Cerebellar nuclear complex (tissue), 1 donor: Measurements from ENCODE around the gene KIAA0040.

ENCODE experiments used
- DNase-seq, 2 experiments: peaks; one replicate each; lab custom pipeline; 2025; lab: John Stamatoyannopoulos, UW

KIAA0040 gene

GRCh38 chr1:175192630-175193526 is at the start of gene KIAA0040:
Gene KIAA0040 (minus strand): TSS chr1:175192776. CDS start chr1:175161013, 31,763 bp downstream.
- DNase-seq: no peak

GRCh38 chr1:175237389-175237788 is 44.8 kb upstream of the KIAA0040 start:
- no peak for DNase-seq

GRCh38 chr1:175234639-175235038 is 42.1 kb upstream of the KIAA0040 start:
- DNase-seq: no peak

GRCh38 chr1:175232335-175232734 is 39.8 kb upstream of the KIAA0040 start:
- DNase-seq: no peak

GRCh38 chr1:175225805-175226129 is 33.2 kb upstream of the KIAA0040 start:
- no peak for DNase-seq

GRCh38 chr1:175222296-175222938 is 29.8 kb upstream of the KIAA0040 start:
- no peak for DNase-seq

GRCh38 chr1:175221557-175222175 is 29.1 kb upstream of the KIAA0040 start:
- DNase-seq: no peak

- DNase-seq: no peak
These were observed 28.4 kb upstream of the KIAA0040 start for GRCh38 chr1:175220853-175221556.

GRCh38 chr1:175219774-175220173 is 27.2 kb upstream of the KIAA0040 start:
- DNase-seq: no peak

- no peak for DNase-seq
These were observed 26.3 kb upstream of the KIAA0040 start for GRCh38 chr1:175218786-175219434.

- no peak for DNase-seq
These were observed 25.4 kb upstream of the KIAA0040 start for GRCh38 chr1:175217721-175218531.

- DNase-seq: no peak
These were observed 23.9 kb upstream of the KIAA0040 start for GRCh38 chr1:175216444-175216843.

GRCh38 chr1:175211656-175212055 is 19.1 kb upstream of the KIAA0040 start:
- DNase-seq: no peak

- no peak for DNase-seq
These were observed 18.2 kb upstream of the KIAA0040 start for GRCh38 chr1:175210744-175211143.

- DNase-seq: no peak
These were observed 16.9 kb upstream of the KIAA0040 start for GRCh38 chr1:175209493-175209921.

GRCh38 chr1:175208773-175209492 is 16.4 kb upstream of the KIAA0040 start:
- no peak for DNase-seq

GRCh38 chr1:175207971-175208370 is 15.4 kb upstream of the KIAA0040 start:
- DNase-seq: no peak

GRCh38 chr1:175206687-175207086 is 14.1 kb upstream of the KIAA0040 start:
- no peak for DNase-seq

GRCh38 chr1:175204330-175204729 is 11.8 kb upstream of the KIAA0040 start:
- DNase-seq: no peak

- DNase-seq: no peak
These were observed 11.0 kb upstream of the KIAA0040 start for GRCh38 chr1:175203570-175204068.
